Suprapubic skin (tissue), 4 donors: Measurements from ENCODE around the gene MUC5B.

ENCODE experiments used
- CTCF ChIP-seq, 2 donors: fragments of 200-600 bp in 1 of 2; fragments of 450-650 bp in 1 of 2; sonication (generic) in 1 of 2; IDR thresholded peaks; one replicate each; pipeline ENCODE4 v1.5.1; 2016 to 2019; ENCODE audit warnings: antibody characterized with exemption in 2 of 2, mild to moderate bottlenecking in 1 of 2, moderate library complexity in 1 of 2
- POLR2A ChIP-seq, 2 donors: fragments of 450-650 bp; IDR thresholded peaks; one replicate each; pipeline ENCODE4 v1.6.1; 2017; ENCODE audit warnings: antibody characterized with exemption in 2 of 2, mild to moderate bottlenecking in 2 of 2, moderate library complexity in 2 of 2
- POLR2AphosphoS5 ChIP-seq, 3 donors: sonication (generic); formaldehyde crosslinking; IDR thresholded peaks; one replicate each; pipeline ENCODE4 v1.6.1; 2017; ENCODE audit warnings: antibody characterized with exemption in 3 of 3

GRCh38 chr11:1257916-1258315 is 35.0 kb downstream of the MUC5B start:
- TF ChIP-seq CTCF (IDR thresholded peaks at IDR 0.05) (no peak), POLR2AphosphoS5 (IDR thresholded peaks at IDR 0.05) (no peak), POLR2A (IDR thresholded peaks at IDR 0.05) (no peak)
